Endothelial cell of coronary artery (primary cell): ENCODE measurements around the gene CCNL1. TPM values are rescaled to one million over a fixed set of nuclear protein-coding genes. Genes with fewer than 3 reads are reported as not detected.

ENCODE experiments used
- total RNA-seq: library from RNA; depleted of rRNA; stranded (reverse); fragments of >200 nt; gene quantifications from 2 replicates; pipeline ENCODE4 v1.2.3, GENCODE V29; 2014

CCNL1 gene
- 94.4 and 126 TPM in 2 replicates for total RNA-seq

DNA sequence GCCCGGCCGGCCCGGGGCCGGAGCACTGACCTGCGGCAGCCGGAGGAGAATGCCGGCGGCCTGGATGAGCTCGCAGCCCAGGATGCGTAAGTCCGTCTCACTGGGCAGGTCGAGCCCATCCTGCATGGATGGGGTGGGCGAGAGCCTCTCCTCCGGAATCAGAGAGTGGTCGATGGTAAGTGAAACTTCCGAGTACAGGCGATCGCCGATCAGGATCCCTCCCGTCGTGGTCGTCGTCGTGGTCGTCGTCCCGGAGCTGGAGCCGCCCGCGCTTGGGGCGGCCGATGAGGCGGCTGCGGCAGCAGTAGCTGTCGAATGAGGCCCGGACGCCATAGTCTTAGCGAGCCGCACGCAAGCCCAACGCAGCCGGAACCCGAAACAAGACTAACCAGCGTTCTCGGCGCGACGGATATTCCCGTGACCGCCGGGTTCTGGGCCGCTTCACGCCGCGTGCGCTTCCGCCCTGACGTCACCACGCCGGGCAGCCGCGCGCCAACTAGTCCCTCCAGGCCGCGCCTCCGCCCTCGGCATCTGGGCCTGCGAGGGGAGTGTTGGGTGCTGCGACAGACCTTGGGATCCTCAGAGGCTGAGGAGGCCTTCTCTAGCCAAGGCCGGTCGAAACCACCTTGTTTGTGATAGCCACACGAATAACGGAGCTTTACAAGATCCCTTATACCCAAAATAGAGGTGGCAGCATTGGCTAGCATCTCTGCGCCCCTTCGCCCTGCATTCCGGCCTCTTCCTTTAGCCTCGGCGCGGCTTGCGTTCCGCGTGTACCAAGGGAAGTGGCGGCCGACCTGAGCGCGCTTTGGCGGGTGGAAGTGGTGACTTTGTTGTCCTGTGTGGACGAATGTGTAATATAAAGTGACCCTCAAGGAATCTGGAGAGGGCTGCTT lies at the start of gene CCNL1:
Gene CCNL1, minus strand, starts transcription at position 386 of the 896 bp plus-strand sequence. Its CDS starts 53 bp downstream, at position 333.

